ENCODE data around the gene HIC1.

The HIC1 gene

DNA sequence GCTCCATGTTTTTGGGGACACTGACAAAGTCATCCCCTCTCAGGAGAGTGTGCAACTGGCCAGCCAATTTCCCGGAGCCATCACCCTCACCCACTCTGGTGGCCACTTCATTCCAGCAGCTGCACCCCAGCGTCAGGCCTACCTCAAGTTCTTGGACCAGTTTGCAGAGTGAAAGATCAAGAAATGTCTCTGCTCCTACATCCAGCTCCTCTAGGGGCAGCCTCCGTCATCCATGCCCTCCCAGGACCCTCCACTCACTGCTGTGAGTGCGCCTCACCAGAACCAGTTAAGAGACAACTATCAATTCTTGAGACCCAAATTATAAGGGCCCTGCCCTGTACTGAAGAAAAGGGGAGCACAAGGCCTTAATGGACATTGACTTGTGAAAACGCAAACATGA lies 12.0 kb upstream of the HIC1 start:
- H3K27me3 ChIP-seq (ENCODE audit: low read depth): no peaks in the 10 kb centered on the region
- H3K9me3 ChIP-seq: no peaks in the 10 kb centered on the region
- H3K4me3 ChIP-seq: peak overlapping the region; percentile 83
- H3K36me3 ChIP-seq (replicated peaks): peaks cover 18% of the 10 kb centered on the region
- peaks cover 5% of the 10 kb centered on the region; the same call in 1 of the 2 replicates for H3K4me1 ChIP-seq
- DNase-seq (ENCODE audit: low spot score in 2 of 2): no peak
- in situ Hi-C loops (cut with MboI; ENCODE audit: low sequenced_read_pairs): loop anchor here (25.0 kb wide), 1 partner anchor 406 kb away; the partner anchor contains the start of genes RILP, SCARF1 and SLC43A2

DNA sequence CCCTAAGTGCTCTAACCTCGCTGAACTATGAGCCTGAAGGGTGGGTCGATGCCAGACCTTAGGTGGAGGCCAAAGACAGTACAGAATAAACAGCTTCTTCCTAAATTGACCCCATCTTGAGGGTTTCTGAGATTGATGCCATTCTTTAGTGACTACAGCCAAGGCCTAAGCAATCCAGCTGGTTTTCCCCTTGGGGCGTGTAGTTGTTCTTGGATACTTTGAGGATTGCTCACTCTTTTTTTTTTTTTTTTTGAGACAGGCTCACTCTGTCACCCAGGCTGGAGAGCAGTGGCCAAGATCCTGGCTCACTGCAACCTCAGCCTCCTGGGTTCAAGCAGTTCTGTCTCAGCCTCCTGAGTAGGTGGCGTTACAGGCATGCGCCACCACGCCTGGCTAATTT lies 11.1 kb upstream of the HIC1 start:
- in situ Hi-C loops (cut with MboI; ENCODE audit: low sequenced_read_pairs): loop anchor here (25.0 kb wide), 1 partner anchor 406 kb away; the partner anchor contains the start of genes RILP, SCARF1 and SLC43A2
- no peak for DNase-seq (ENCODE audit: low spot score in 2 of 2)
- Histone ChIP-seq H3K4me3 (no peak overlapping the region), H3K36me3 (replicated peaks) (peaks cover 18% of the 10 kb centered on the region), H3K4me1 (peaks cover 5% of the 10 kb centered on the region; the same call in 1 of the 2 replicates), H3K27me3 (ENCODE audit: low read depth) (no peaks in the 10 kb centered on the region), H3K9me3 (no peaks in the 10 kb centered on the region)

DNA sequence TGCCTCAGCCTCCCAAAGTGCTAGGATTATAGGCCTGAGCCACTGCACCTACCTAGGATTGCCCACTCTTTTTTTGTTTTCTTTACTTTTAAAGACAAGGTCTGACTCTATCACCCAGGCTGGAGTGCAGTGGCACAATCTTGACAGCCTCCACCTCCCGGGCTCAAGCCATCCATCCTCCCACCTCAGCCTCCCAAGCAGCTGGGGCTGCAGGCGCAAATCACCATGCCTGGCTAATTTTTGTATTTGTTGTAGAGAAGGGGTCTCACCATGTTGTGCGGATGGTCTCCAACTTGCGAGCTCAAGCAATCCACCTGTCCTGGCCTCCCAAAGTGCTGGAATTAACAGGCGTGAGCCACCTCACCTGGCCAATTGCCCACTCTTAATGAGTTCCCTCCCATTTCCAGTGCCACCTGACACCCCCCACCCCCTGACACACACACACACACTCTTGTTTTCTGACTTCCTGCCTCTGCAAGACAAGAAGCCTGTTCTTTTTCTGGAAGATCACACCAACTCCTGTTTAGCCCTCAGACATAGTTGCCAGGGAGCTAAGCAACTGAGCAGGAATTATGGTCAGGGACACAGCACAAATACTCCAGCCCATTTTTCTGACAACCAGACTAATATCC lies 10.5 kb upstream of the HIC1 start:
- Histone ChIP-seq H3K4me1 (peaks cover 8% of the 10 kb centered on the region; the same call in 1 of the 2 replicates), H3K36me3 (replicated peaks) (peaks cover 18% of the 10 kb centered on the region), H3K27me3 (ENCODE audit: low read depth) (no peaks in the 10 kb centered on the region), H3K4me3 (no peak overlapping the region), H3K9me3 (no peaks in the 10 kb centered on the region; the same call in 1 of the 2 replicates)
- in situ Hi-C loops (cut with MboI; ENCODE audit: low sequenced_read_pairs): loop anchor here (25.0 kb wide), 1 partner anchor 407 kb away; the partner anchor contains the start of genes RILP, SCARF1 and SLC43A2
- no peak for DNase-seq (ENCODE audit: low spot score in 2 of 2)

DNA sequence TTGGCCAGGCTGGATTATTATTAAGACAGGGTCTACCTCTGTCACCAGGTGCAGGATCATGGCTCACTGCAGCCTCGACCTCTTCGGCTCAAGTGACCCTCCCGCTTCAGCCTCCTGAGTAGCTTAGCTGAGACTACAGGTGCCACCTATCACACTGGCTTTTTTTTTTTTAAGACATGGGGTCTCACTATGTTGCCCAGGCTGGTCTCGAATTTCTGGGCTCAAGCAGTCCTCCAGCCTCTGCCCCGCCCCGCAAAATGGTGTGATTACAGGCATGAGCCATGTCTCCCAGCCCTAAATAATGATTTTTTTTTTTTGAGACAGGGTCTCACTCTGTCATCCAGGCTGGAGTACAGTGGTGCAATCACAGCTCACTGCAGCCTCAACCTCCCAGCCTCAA lies 7.3 kb upstream of the HIC1 start:
- Histone ChIP-seq H3K4me1 (peaks cover 7% of the 10 kb centered on the region; the same call in 1 of the 2 replicates), H3K4me3 (no peak overlapping the region), H3K36me3 (replicated peaks) (peaks cover 11% of the 10 kb centered on the region), H3K27me3 (ENCODE audit: low read depth) (peaks cover 14% of the 10 kb centered on the region), H3K9me3 (no peaks in the 10 kb centered on the region; the same call in 1 of the 2 replicates)
- no peak for DNase-seq (ENCODE audit: low spot score in 2 of 2)
- in situ Hi-C loops (cut with MboI; ENCODE audit: low sequenced_read_pairs): loop anchor here (25.0 kb wide), 1 partner anchor 410 kb away; the partner anchor contains the start of genes RILP, SCARF1 and SLC43A2

DNA sequence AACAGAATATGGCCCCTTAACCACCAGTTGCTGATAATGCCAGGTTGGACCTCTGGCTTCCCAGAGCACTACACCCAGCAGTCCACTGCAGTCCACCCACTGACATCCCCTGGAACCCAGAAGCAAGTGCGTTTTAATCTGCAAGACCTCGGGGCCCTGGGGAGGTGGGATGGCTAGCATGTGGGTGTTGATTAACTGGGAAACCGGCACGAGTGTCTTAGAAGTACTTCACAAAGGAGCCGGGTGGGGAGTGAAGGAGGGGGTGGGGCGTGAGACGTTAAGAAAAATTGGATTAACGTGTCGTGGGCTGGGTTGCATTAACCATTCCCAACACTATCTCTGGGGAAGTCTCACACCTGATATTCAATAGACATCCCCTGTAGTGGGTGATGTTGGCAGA lies 6.1 kb upstream of the HIC1 start:
- Histone ChIP-seq H3K4me1 (peaks cover 7% of the 10 kb centered on the region; the same call in 1 of the 2 replicates), H3K36me3 (replicated peaks) (no peaks in the 10 kb centered on the region; the same call in 1 of the 2 replicates), H3K27me3 (ENCODE audit: low read depth) (peaks cover 16% of the 10 kb centered on the region), H3K4me3 (no peak overlapping the region; the same call in 1 of the 2 replicates), H3K9me3 (no peaks in the 10 kb centered on the region; the same call in 1 of the 2 replicates)
- in situ Hi-C loops (cut with MboI; ENCODE audit: low sequenced_read_pairs): loop anchor here (25.0 kb wide), 1 partner anchor 412 kb away; the partner anchor contains the start of genes RILP, SCARF1 and SLC43A2
- no peak for DNase-seq (ENCODE audit: low spot score in 2 of 2)

DNA sequence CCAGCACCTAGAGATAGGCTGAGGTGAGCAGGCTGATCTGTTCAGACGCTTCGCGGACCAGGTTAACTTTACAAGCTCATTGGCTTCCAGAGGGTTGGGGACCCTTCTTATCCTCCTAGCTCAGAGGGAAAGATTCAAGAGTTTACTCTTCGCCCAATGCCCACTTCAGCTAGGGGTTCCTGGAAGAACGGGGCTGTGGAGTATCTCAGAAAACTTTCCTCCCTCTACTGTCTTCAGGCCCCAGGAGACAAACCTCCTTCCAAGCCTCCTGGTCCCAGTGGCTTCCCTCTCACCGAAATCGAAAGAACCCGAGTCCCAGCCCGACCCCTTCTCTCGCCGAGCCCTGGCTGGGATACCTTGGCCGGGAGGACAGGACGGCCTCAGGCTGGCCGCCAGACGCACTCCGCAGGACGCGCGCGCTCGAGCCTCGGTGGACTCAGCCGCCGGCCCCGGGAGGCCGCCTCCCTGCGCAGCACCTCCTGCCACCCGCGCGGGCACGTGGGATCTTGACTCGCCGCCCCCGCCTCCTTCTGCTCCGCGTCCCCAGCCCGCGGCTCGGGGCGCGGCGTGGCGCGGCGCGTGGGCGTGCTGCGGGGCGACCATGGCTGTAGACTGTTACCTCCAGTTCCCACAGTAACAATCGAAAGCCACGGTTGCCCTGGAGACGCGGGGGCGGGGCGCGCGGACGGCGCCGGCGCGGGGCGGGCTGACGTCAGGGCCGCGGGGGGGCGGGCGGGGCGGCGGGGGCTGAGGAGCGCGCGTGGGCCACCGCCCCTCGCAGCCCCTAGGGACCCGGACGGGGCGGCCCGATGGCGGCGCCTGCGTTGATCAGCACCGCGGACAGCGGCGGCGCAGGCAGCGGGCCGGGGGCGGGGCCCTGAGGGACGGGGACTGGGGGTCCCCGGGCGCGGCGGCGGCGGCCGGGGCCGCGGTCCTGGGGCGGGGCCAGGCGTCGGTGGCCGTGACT lies 5.3 kb upstream of the HIC1 start:
- H3K4me1 ChIP-seq: peaks cover 7% of the 10 kb centered on the region; the same call in 1 of the 2 replicates
- peaks cover 16% of the 10 kb centered on the region for H3K27me3 ChIP-seq (ENCODE audit: low read depth)
- peak; percentile 47 to 88 for DNase-seq (ENCODE audit: low spot score in 2 of 2)
- no peaks in the 10 kb centered on the region; the same call in 1 of the 2 replicates for H3K9me3 ChIP-seq
- H3K36me3 ChIP-seq (replicated peaks): no peaks in the 10 kb centered on the region; the same call in 1 of the 2 replicates
- peak overlapping the region; percentile 38 for H3K4me3 ChIP-seq
- in situ Hi-C loops (cut with MboI; ENCODE audit: low sequenced_read_pairs): loop anchor here (25.0 kb wide), 1 partner anchor 412 kb away; the partner anchor contains the start of genes RILP, SCARF1 and SLC43A2

DNA sequence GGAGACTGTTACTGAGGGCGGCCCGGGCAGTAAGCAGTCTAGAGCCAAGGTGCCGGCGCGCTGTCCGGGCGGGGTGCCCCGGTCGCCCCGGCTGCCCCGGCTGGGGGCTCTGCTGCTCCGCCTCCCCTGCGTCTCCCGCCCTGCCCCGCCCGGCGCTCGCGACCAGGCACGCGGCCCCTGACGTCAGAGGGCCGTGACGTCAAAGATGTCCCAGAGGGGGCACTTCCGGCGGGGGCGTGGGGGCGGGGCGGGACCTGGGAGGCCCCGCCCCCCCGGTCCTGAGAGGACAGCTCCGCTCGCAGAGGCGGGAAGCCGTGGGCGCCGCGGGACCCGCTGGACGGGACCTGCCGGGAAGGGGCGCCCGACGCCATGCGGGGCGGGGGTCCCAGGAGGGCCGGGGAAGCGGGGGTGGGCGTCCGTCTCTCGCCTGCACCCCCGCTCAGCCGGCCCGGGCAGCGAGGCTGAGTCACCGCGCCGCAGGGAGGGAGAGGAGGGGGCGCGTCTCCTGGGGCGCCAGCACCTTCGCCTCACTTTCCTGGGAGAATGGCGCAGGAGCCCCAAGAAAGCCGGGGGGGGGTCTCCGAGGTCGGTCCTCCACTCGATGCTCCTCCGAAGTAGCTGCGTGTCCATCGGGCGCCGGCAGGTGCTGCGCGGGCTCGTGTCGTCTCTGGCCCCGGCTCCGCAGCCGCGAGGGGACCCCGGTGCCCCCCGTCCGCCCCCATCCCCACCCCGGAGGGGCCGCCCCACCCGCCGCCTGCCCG lies 4.4 kb upstream of the HIC1 start:
- DNase-seq (ENCODE audit: low spot score in 2 of 2): peak in 1 of 2 experiments; percentile 79
- H3K9me3 ChIP-seq: no peaks in the 10 kb centered on the region; the same call in 1 of the 2 replicates
- H3K27me3 ChIP-seq (ENCODE audit: low read depth): peaks cover 16% of the 10 kb centered on the region
- H3K4me3 ChIP-seq: peak overlapping the region; percentile 28
- H3K36me3 ChIP-seq (replicated peaks): no peaks in the 10 kb centered on the region
- peaks cover 7% of the 10 kb centered on the region; the same call in 1 of the 2 replicates for H3K4me1 ChIP-seq
- in situ Hi-C loops (cut with MboI; ENCODE audit: low sequenced_read_pairs): no loop called here

DNA sequence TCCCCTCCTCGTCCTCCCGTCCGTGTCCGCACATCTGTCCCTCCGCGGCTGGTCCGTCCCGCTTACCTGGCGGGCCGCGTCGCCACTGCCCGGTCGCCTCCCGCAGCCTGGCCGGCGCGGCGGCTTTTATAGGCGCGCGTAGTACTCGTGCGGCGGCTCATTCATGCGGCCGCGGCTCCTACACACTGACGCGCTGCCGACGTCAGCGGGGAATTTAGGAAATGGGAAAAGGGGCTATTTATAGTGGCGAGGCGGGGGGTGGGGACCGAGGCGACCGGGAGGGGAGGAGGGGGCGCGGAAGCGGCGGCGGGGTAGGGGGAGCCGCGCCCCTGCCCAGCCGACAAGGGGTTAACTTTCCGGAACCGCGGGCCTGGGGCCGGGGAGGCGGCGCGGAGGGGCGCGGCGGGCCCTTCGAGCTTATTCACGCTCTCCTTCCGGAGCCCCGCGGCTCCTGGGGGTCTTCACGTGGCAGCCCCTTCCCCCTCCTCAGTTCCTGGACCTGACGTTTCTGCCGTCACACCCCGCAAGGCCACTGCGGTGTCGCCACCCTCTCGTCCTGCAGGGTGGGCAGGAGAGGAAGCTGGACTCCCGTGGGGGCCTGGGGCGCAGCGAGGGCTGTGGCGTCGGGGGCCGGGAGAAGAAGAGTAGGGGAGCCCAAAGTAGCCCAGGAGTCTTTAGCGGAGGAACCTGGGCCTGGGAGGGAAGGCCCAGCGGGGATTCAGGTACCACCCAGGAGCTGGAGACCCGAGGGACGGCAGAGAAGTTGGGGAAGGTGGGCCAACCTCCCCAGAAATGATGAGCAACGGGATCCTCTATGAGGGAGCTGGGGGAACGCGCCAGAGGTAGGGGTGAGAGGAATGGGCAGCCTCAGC lies 3.6 kb upstream of the HIC1 start:
- Histone ChIP-seq H3K4me3 (no peak overlapping the region; the same call in 1 of the 2 replicates), H3K36me3 (replicated peaks) (no peaks in the 10 kb centered on the region), H3K9me3 (no peaks in the 10 kb centered on the region; the same call in 1 of the 2 replicates), H3K27me3 (ENCODE audit: low read depth) (peaks cover 16% of the 10 kb centered on the region), H3K4me1 (peaks cover 7% of the 10 kb centered on the region; the same call in 1 of the 2 replicates)
- DNase-seq (ENCODE audit: low spot score in 2 of 2): peak in 1 of 2 experiments; percentile 53
- in situ Hi-C loops (cut with MboI; ENCODE audit: low sequenced_read_pairs): no loop called here

DNA sequence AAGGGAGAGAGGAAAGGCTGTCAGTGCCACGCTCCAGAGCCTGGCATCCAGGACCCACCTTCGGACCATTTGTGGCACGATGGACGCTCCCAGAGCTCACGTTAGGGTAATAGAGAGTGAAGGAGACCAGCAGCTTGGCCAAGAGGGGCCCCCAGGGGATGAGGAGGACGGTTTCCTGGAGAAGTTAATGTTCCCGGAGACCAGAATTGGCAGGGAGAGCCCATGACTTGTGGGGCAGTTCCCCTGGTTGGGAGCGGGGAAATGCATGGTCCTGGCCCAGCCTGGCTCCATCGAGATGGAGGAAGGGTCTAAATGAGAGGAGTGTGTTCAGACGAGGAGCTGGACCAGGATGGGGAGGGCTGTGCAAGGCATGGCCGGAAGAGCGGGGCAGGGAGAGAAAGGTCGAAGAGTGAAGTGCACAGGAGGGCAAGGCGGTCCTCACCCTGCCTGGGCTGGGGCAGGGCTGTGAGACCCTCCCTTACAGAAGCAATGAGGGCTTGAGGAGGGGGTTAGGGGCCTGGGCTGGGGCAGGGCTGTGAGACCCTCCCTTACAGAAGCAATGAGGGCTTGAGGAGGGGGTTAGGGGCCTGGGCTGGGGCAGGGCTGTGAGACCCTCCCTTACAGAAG lies 2.9 kb upstream of the HIC1 start:
- no peak for DNase-seq (ENCODE audit: low spot score in 2 of 2)
- H3K27me3 ChIP-seq (ENCODE audit: low read depth): peaks cover 16% of the 10 kb centered on the region
- peaks cover 7% of the 10 kb centered on the region; the same call in 1 of the 2 replicates for H3K4me1 ChIP-seq
- H3K9me3 ChIP-seq: no peaks in the 10 kb centered on the region; the same call in 1 of the 2 replicates
- no peaks in the 10 kb centered on the region for H3K36me3 ChIP-seq (replicated peaks)
- in situ Hi-C loops (cut with MboI; ENCODE audit: low sequenced_read_pairs): no loop called here
- H3K4me3 ChIP-seq: no peak overlapping the region

DNA sequence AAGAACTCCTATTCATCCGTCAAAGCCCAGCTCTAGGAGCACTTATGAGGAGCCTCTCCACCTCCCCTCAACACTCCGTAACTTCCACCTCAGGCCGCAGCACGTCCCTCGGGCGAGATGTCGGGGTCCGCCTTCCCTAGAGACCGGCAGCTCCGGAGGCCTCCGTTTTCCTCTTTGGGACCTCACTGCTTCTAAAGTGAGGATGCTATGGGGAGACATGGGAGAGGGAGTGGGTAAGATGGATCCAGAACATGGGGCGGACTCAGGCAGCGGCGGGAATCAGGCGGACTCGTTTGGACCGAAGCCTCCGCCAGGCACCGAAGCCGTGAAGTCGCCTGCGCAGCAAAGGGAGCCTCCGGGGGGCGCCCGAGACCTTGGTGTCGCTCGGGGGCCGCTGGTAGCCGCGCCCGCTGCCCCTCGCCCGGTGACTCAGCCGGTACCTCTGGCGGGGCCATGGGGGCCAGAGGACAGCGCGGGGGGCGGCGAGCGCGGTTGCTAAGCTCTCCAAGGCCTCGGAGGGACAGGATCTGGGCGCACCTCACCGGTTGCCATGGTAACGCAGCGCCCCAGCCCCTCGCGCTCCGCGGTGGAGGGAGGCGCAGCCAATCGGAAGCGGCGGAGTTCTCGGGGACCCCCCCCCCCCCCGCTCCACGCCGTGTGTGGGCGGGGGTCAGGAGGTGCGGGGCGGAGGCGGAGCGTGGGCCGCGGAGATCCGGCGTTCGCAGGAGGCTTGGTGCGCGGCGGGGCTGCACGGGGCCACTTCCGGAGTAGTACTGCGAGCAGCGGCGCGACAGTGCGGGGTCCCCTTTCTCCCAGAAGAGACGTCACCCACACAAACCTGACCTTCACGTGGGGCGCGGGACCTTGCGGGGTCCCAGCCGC lies 1.3 kb upstream of the HIC1 start:
- Histone ChIP-seq H3K9me3 (no peaks in the 10 kb centered on the region; the same call in 1 of the 2 replicates), H3K27me3 (ENCODE audit: low read depth) (peaks cover 16% of the 10 kb centered on the region), H3K36me3 (replicated peaks) (0 out of 2 replicates have a peak, but pooled peaks cover 3% of the 10 kb centered on the region), H3K4me3 (peak overlapping the region; percentile 49), H3K4me1 (peaks cover 7% of the 10 kb centered on the region; the same call in 1 of the 2 replicates)
- DNase-seq (ENCODE audit: low spot score in 2 of 2): peak; percentile 38 to 81
- in situ Hi-C loops (cut with MboI; ENCODE audit: low sequenced_read_pairs): no loop called here

DNA sequence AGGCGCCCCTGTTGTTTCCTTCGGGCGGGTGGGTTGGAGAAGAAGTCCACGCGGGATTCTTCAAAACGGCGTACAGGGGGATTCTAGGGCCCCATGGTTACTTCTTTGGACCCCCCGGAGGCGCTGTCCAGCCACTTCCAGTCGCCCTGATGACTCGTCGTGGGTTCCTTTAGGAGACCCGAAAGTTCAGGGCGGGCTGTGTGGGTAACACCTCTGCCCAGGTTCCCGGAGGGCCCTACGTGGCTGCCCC lies 716 bp upstream of the HIC1 start:
- DNase-seq (ENCODE audit: low spot score in 2 of 2): no peak
- Histone ChIP-seq H3K4me3 (peak overlapping the region; percentile 49), H3K4me1 (peaks cover 6% of the 10 kb centered on the region; the same call in 1 of the 2 replicates), H3K36me3 (replicated peaks) (0 out of 2 replicates have a peak, but pooled peaks cover 3% of the 10 kb centered on the region), H3K9me3 (no peaks in the 10 kb centered on the region; the same call in 1 of the 2 replicates), H3K27me3 (ENCODE audit: low read depth) (peaks cover 16% of the 10 kb centered on the region)
- in situ Hi-C loops (cut with MboI; ENCODE audit: low sequenced_read_pairs): no loop called here
